ENCODE results near the gene TASP1. TPM values are rescaled to one million over a fixed set of nuclear protein-coding genes. Genes with fewer than 3 reads are reported as not detected.

Gene TASP1
- total RNA-seq, 1 experiment from 2014 or later, result 9.5 TPM

- peaks cover 10 to 14% of the 10 kb centered on the region in 2 experiments for H3K4me1 Mint-ChIP-seq
- Histone ChIP-seq H3T11ph (ENCODE audit: low read length) (no peak overlapping the region), H3K79me2 (ENCODE audit: insufficient read depth, low read length) (no peaks in the 10 kb centered on the region), H3K4ac (ENCODE audit: low read depth, low read length) (no peak overlapping the region), H3K27me3 (ENCODE audit: insufficient read depth, low read length) (no peaks in the 10 kb centered on the region), H2BK120ac (ENCODE audit: low read depth, low read length, poor library complexity, severe bottlenecking) (no peak overlapping the region), H2AFZ (ENCODE audit: low read length) (no peak overlapping the region), H3K9me3 (ENCODE audit: control insufficient read depth, low read depth, low read length) (no peaks in the 10 kb centered on the region), H3K79me1 (ENCODE audit: insufficient read depth, low read depth, low read length, poor library complexity, severe bottlenecking) (no peaks in the 10 kb centered on the region), H2BK5ac (ENCODE audit: insufficient read length, low read length) (no peak overlapping the region), H4K8ac (replicated peaks; ENCODE audit: insufficient read length, low read depth, low read length) (no peak overlapping the region), H2BK15ac (ENCODE audit: low read depth, low read length) (no peak overlapping the region), H3K9ac (ENCODE audit: extremely low read depth, insufficient read length, low read length) (no peak overlapping the region), H3K23ac (ENCODE audit: insufficient read length, low read depth, low read length) (no peak overlapping the region), H3K27ac (ENCODE audit: insufficient read length, low read depth, low read length) (no peak overlapping the region), H4K5ac (ENCODE audit: insufficient read length, low read depth, low read length) (no peak overlapping the region), H4K20me1 (ENCODE audit: control insufficient read depth, insufficient read depth, insufficient read length) (no peaks in the 10 kb centered on the region), H3K23me2 (ENCODE audit: insufficient read length, low read depth, low read length, poor library complexity, severe bottlenecking) (no peaks in the 10 kb centered on the region), H3K14ac (ENCODE audit: insufficient read depth, low read length) (no peak overlapping the region), H3K18ac (ENCODE audit: insufficient read length, low read depth, low read length) (no peak overlapping the region), H2BK20ac (ENCODE audit: low read depth, low read length, poor library complexity, severe bottlenecking) (no peak overlapping the region), H4K91ac (ENCODE audit: insufficient read length, low read depth, low read length) (no peak overlapping the region), H3K56ac (ENCODE audit: insufficient read length, low read depth, low read length) (no peak overlapping the region), H2BK12ac (ENCODE audit: insufficient read length, low read depth, low read length) (no peak overlapping the region), H3K4me1 (ENCODE audit: insufficient read depth, low read length) (no peaks in the 10 kb centered on the region), H2AK5ac (ENCODE audit: insufficient read length, low read length) (no peak overlapping the region), H3K4me2 (ENCODE audit: insufficient read depth, insufficient read length, low read length) (no peak overlapping the region)
- no peaks in the 10 kb centered on the region for H3K27me3 Mint-ChIP-seq (ENCODE audit: low read depth)
- no CpG with 5 or more reads among the region's 7 CpGs for WGBS (ENCODE audit: extremely low coverage, insufficient read length, low lambda C conversion rate)
- H3K9me3 Mint-ChIP-seq, result no peaks in the 10 kb centered on the region
- DNase-seq, result no peak
- H3K4me3 Mint-ChIP-seq, result no peak overlapping the region
- no peak for TF ChIP-seq CTCF (conservative IDR thresholded peaks at IDR 0.05)
- no peak overlapping the region for H3K27ac Mint-ChIP-seq
- no peaks in the 10 kb centered on the region; a peak in 1 of 7 replicates for H3K36me3 Mint-ChIP-seq (ENCODE audit: insufficient read depth in 1 of 3, low read depth in 3 of 3)
These were observed 27.1 kb upstream of the TASP1 start for GRCh38 chr20:13665709-13666395.

Data from H9 (cell line).